ENCODE data around the gene PDS5A.
"Not testable (repeated sequence)": the region's sequence is repeated elsewhere in the genome, so short reads cannot be mapped to it uniquely, and the experiment has no call there.

PDS5A gene

GRCh38 chr4:39823191-39823590, 154.5 kb downstream of the PDS5A start:
- no peak for DNase-seq

- DNase-seq, result no peak
Observed at GRCh38 chr4:39822662-39823061, 155.0 kb downstream of the PDS5A start.

- DNase-seq, result no peak
Observed at GRCh38 chr4:39821951-39822350, 155.8 kb downstream of the PDS5A start.

GRCh38 chr4:39820186-39820585, 157.5 kb downstream of the PDS5A start:
- no peak for DNase-seq

- no peak for DNase-seq
Observed at GRCh38 chr4:39818646-39819045, 159.1 kb downstream of the PDS5A start.

GRCh38 chr4:39814403-39815185, 163.1 kb downstream of the PDS5A start:
- no peak for DNase-seq

- not testable (repeated sequence) for DNase-seq
Observed at GRCh38 chr4:39813761-39814160, 163.9 kb downstream of the PDS5A start.

GRCh38 chr4:39813033-39813432, 164.7 kb downstream of the PDS5A start:
- DNase-seq, result not testable (repeated sequence)

GRCh38 chr4:39812500-39812899, 165.2 kb downstream of the PDS5A start:
- DNase-seq, result no peak

GRCh38 chr4:39808231-39808749, 169.4 kb downstream of the PDS5A start:
- DNase-seq, result no peak

DNA sequence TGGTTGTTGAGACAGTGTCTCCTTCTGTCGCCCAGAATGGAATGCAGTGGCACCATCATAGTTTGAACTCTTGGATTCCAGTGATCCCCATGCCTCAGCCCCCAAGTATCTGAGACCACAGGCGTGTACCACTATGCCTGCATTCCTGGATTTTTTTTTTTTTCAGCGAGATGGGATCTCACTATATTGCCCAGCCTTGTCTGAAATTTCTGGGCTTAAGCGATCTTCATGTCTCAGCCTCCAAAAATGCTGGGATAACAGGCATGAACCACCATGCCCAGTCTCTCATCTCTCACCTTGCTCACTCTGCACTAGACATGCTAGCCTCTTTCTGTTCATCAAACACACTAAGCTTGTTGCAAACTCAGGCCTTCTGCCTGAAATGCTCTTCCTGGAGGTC, 175.7 kb downstream of the PDS5A start:
- no peak for DNase-seq

GRCh38 chr4:39792976-39793375, 184.7 kb downstream of the PDS5A start:
- DNase-seq, result not testable (repeated sequence)

DNA sequence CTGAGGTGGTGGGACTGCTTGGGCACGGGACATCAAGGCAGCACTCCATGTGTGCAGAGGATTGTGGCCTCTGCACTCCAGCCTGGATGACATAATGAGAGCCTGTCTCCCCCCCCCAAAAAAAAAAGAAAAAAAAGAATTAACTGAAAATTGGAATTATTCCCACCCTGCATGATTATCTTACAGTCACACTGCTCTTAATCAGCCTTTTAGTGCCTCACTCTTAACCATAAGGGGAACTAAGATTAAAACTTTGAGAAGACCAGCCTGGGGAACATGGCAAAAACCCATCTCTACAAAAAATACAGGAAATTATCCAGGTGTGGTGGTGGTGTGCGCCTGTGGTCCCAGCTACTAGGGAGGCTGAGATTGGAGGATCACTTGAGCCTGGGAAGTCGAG, 185.2 kb downstream of the PDS5A start:
- no peak for DNase-seq

DNA sequence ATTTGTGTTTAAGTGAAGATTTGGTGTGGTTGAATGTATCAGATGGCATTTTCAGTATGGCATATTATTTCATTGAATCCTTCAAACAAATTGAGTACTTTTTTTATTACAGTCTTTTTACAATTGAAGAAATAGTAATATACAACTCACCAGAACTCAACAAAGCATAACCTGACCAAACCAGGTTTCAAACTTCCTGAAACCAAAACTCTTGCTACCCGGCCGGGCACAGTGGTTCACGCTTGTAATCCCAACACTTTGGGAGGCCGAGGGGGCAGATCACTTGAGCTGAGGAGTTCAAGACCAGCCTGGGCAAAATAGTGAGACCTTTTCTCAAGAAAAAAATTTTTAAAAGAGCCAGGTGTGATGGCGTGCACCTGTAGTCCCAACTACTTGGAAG, 185.6 kb downstream of the PDS5A start:
- DNase-seq, result no peak

DNA sequence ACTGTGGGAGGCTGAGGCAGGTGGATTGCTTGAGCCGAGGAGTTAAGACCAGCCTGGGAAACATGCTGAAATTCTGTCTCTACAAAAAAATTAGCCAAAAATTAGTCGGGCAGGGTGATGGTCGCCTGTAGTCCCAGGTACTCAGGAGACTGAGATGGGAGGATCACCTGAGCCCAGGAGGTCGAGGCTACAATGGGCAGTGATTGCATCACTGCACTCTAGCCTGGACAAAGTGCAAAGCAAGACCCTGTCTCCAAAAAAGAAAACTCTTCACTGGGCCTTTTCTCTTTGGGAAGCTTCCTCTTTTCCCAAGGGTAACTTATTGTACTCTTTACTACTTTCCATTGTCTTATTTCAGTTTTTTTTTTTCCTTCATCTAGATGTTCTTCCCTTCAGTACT, 190.9 kb downstream of the PDS5A start:
- DNase-seq, result no peak

DNA sequence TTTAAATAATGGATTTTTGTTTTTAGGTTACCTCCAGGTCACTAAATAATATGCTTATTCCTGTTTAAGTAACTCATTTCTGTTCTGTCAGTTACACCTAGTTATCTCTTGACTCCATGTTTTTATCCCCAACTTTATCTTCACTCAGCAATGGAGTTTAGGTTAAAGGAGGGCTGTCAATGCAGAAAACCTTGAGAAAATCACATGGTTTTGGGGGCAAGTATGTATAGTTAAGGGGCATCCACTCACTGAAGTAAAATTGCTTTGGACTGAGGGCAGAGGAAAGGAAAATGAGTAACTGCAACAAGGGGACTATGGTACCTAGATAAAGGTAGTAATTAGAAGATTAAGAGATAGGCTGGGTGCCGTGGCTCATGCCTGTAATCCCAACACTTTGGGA, 192.6 kb downstream of the PDS5A start:
- no peak for DNase-seq

GRCh38 chr4:39781988-39782387, 195.7 kb downstream of the PDS5A start:
- DNase-seq, result not testable (repeated sequence)

Measured in NCI-H1092 treated with DMSO at 0.1 percent for 48 hours (cell line).